ENCODE measurements around the gene CEACAM4.
A peak's percentile ranks its signal among the peaks of the same experiment; 100 is the strongest.

DNA sequence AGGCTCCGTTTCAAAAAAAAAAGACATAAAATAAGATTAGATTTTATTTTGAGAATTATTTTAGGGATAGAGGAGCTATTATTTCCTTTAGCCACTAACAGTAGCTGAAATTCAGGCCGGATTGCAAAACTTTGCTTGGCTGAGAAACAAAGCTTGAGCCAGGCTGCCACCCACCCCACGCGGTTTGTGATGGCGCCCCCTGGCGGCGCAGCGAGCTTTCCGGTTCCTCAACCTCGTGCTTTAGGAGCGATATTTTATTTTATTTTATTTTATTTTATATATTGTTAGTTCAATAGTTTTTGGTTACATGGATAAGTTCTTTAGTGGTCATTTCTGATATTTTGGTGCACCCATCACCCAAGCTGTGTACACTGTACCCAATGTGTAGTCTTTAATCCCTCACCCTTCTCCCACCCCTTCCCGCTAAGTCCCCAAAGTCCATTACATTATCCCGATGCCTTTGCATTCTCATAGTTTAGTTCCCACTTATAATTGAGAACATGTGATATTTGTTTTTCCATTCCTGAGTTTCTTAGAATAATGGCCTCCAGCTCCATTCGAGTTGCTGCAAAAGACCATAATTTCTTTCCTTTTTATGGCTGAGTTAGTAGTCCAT lies 19.8 kb upstream of the CEACAM4 start:
- TF ChIP-seq POLR2A (IDR thresholded peaks at IDR 0.05): no peak
- TF ChIP-seq, protein P1, sequence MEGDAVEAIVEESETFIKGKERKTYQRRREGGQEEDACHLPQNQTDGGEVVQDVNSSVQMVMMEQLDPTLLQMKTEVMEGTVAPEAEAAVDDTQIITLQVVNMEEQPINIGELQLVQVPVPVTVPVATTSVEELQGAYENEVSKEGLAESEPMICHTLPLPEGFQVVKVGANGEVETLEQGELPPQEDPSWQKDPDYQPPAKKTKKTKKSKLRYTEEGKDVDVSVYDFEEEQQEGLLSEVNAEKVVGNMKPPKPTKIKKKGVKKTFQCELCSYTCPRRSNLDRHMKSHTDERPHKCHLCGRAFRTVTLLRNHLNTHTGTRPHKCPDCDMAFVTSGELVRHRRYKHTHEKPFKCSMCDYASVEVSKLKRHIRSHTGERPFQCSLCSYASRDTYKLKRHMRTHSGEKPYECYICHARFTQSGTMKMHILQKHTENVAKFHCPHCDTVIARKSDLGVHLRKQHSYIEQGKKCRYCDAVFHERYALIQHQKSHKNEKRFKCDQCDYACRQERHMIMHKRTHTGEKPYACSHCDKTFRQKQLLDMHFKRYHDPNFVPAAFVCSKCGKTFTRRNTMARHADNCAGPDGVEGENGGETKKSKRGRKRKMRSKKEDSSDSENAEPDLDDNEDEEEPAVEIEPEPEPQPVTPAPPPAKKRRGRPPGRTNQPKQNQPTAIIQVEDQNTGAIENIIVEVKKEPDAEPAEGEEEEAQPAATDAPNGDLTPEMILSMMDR (IDR thresholded peaks at IDR 0.05): peak in 1 of 3 experiments; percentile 54

Measured in testis (tissue), 2 donors.